Measurements from ENCODE around the gene ULBP3. TPM values are rescaled to one million over a fixed set of nuclear protein-coding genes. Genes with fewer than 3 reads are reported as not detected.

ULBP3 gene
- polyA plus RNA-seq, 1 donor: 1.8 TPM

DNA sequence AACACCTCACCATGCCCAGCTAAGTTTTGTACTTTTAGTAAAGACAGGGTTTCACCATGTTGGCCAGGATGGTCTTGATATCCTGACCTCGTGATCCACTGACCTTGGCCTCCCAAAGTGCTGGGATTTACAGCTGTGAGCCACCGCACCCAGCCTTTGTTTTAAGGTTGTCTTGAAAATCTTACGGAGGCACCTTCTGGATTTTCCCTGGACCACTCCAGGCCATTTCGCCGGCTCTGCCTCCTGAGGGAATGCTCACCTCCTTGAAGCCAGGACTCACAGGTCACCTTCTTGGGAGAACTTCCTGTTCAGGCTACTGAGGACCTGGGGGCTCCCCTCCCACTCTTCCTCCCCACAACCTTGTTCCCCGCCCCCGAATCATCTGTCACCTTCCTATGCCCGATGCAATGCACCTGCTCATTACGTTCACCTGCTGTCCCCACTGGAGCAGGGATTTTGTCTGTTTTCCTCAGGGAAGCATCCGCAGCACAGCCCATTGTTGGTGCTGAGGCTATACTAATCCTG lies 24.2 kb downstream of the ULBP3 start:
- Histone ChIP-seq H3K27me3 (ENCODE audit: control insufficient read depth, insufficient read depth, low read length) (peaks cover 62% of the 10 kb centered on the region), H3K4me1 (ENCODE audit: control insufficient read depth, insufficient read depth, low read length) (no peaks in the 10 kb centered on the region), H3K4me3 (ENCODE audit: low read length) (no peak overlapping the region), H3K27ac (ENCODE audit: low read length) (no peak overlapping the region), H3K9me3 (ENCODE audit: control insufficient read depth, low read depth, low read length) (no peaks in the 10 kb centered on the region), H3K36me3 (ENCODE audit: control insufficient read depth, insufficient read depth, low read length) (no peaks in the 10 kb centered on the region)
- no peak for DNase-seq
- WGBS (ENCODE audit: insufficient coverage, low lambda C conversion rate): no CpG with 5 or more reads among the region's 10 CpGs

DNA sequence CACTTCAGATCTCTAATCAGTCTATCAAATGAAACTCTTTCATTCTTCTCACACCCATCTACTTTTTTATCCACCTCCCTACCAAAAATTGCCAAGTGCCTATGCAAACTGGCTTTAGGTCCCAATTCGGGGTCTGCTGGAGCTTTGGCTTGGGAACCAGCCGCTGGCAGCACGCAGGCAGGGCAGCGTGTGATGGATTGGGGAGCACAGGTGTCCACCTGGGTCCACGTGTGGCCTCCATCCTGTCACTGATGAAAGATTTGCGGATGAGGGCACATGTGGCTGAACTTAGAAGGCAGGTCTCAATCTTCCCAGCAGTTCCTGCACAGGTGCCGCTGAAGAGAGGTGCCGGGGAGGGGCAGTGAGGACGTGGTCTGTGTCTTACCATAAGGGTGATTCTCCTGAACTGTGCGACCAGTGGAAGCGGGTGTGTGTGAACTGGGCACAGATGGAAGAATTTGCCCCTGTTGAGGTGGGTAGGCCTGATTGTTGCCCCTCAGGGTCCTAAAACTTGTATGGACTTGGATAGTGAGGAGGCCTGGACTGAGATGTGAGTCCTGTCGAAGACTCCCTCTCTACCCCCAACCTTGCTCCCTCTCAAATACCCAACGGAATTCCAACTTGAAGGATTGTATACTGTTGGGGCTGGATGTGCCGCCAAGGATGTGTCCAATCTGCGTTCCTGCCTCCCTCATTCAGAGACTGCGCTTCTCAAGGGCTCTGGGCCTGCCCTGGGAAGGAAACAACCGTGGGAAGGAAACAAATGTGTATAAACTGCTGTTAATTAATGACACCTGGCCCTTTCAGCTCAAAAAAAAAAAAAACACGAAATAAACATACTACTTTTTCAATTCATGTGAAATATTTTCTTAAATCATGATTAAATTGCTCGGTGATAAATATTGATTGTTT lies 25.2 kb downstream of the ULBP3 start:
- H3K36me3 ChIP-seq (ENCODE audit: control insufficient read depth, insufficient read depth, low read length): no peaks in the 10 kb centered on the region
- no peaks in the 10 kb centered on the region for H3K4me1 ChIP-seq (ENCODE audit: control insufficient read depth, insufficient read depth, low read length)
- H3K9me3 ChIP-seq (ENCODE audit: control insufficient read depth, low read depth, low read length): no peaks in the 10 kb centered on the region
- no peak overlapping the region for H3K4me3 ChIP-seq (ENCODE audit: low read length)
- no peak for DNase-seq
- WGBS (ENCODE audit: insufficient coverage, low lambda C conversion rate): 90% methylated on average over 1 of the region's 19 CpGs
- no peak overlapping the region for H3K27ac ChIP-seq (ENCODE audit: low read length)
- peaks cover 69% of the 10 kb centered on the region for H3K27me3 ChIP-seq (ENCODE audit: control insufficient read depth, insufficient read depth, low read length)

DNA sequence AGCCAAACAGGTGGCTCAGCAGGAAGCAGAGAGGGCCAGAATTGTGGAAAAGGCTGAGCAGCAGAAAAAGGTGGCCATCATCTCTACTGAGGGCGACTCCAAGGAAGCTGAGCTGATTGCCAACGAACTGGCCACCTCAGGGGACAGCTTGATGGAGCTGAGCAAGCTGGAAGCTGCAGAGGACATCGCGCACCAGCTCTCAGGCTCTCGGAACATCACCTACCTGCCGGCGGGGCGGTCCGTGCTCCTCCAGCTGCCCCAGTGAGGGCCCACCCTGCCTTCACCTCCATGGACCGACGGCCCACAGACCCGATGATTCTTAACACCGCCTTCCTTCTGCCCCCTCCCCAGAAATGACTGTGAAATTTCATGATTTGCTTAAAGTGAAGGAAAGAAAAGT lies 25.8 kb downstream of the ULBP3 start:
- H3K4me3 ChIP-seq (ENCODE audit: low read length): no peak overlapping the region
- WGBS (ENCODE audit: insufficient coverage, low lambda C conversion rate): no CpG with 5 or more reads among the region's 13 CpGs
- H3K9me3 ChIP-seq (ENCODE audit: control insufficient read depth, low read depth, low read length): peaks cover 1% of the 10 kb centered on the region
- H3K27me3 ChIP-seq (ENCODE audit: control insufficient read depth, insufficient read depth, low read length): peaks cover 74% of the 10 kb centered on the region
- DNase-seq: no peak
- no peak overlapping the region for H3K27ac ChIP-seq (ENCODE audit: low read length)
- no peaks in the 10 kb centered on the region for H3K36me3 ChIP-seq (ENCODE audit: control insufficient read depth, insufficient read depth, low read length)
- no peaks in the 10 kb centered on the region for H3K4me1 ChIP-seq (ENCODE audit: control insufficient read depth, insufficient read depth, low read length)

DNA sequence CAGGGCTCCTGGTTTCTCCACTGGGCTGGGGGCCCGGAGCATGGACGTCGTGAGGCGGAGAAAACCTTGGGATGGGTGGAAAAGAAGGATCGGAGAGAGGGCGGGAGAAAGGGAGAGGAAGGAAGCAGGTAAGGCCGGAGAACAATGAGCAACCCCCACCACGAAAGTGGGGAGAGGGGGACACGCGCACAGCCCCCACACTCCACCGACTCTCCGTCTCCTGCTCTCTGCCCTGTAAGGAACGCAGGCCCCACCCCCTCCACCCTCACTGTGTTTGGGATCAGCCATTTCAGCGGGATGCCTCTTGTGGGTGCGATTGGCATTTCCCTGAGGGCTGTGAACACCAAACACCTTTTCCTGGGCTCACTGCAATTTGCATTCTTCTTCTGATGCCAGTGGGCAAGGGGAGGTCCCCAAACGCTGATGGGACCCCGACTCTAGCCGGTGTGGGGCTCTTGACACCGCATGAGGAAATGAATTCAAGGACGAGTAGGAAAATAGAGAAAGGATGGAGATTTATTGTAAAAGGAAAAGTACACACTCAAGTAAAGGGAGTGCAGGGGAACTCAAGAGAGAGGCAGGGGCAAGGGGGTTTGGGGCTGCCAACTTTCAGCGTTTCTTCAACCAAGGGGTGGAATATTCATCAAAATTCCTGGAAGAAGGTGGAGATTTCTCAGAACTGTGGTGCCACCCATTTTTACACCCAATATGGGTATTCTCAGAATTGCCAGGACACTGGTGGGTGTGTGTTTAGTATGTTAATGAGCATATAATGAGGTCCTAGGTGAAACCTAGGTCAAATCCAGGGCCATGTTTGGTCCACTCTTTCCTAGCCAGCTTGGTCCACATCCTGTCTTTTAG lies 30.5 kb downstream of the ULBP3 start:
- H3K9me3 ChIP-seq (ENCODE audit: control insufficient read depth, low read depth, low read length): peaks cover 8% of the 10 kb centered on the region
- peaks cover 5% of the 10 kb centered on the region for H3K4me1 ChIP-seq (ENCODE audit: control insufficient read depth, insufficient read depth, low read length)
- WGBS (ENCODE audit: insufficient coverage, low lambda C conversion rate): 20% methylated on average over 1 of the region's 21 CpGs
- H3K27me3 ChIP-seq (ENCODE audit: control insufficient read depth, insufficient read depth, low read length): peaks cover 86% of the 10 kb centered on the region
- DNase-seq: no peak
- no peak overlapping the region for H3K27ac ChIP-seq (ENCODE audit: low read length)
- no peaks in the 10 kb centered on the region for H3K36me3 ChIP-seq (ENCODE audit: control insufficient read depth, insufficient read depth, low read length)
- no peak overlapping the region for H3K4me3 ChIP-seq (ENCODE audit: low read length)

GRCh38 chr6:150037526-150038201 lies 31.3 kb downstream of the ULBP3 start:
- H3K4me3 ChIP-seq (ENCODE audit: low read length): no peak overlapping the region
- H3K27me3 ChIP-seq (ENCODE audit: control insufficient read depth, insufficient read depth, low read length): peaks cover 89% of the 10 kb centered on the region
- H3K27ac ChIP-seq (ENCODE audit: low read length): no peak overlapping the region
- H3K4me1 ChIP-seq (ENCODE audit: control insufficient read depth, insufficient read depth, low read length): peaks cover 5% of the 10 kb centered on the region
- no CpG with 5 or more reads among the region's 55 CpGs for WGBS (ENCODE audit: insufficient coverage, low lambda C conversion rate)
- H3K9me3 ChIP-seq (ENCODE audit: control insufficient read depth, low read depth, low read length): peaks cover 8% of the 10 kb centered on the region
- DNase-seq: peak in 1 of 2 donors; percentile 4
- H3K36me3 ChIP-seq (ENCODE audit: control insufficient read depth, insufficient read depth, low read length): no peaks in the 10 kb centered on the region

DNA sequence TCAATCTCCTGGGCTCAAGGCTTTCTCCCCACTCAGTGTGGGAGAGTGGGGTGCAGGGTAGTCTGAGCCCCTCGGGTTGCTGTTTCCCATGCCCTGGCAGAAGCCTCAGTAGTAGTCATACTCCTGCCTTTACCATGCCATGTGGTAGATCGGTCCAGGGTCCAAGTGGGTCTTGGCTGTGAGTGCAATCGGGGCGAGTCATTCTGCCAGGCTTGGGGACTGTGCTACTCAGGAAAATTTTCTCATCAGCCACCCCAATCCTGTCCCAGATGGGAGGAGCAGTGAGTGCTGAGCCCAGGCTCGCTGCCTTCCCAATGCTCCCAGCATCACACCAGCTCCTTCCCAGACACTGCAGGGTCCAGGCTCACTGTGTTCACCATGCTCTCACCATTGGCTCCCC lies 32.8 kb downstream of the ULBP3 start:
- Histone ChIP-seq H3K4me3 (ENCODE audit: low read length) (no peak overlapping the region), H3K27me3 (ENCODE audit: control insufficient read depth, insufficient read depth, low read length) (peaks cover 88% of the 10 kb centered on the region), H3K4me1 (ENCODE audit: control insufficient read depth, insufficient read depth, low read length) (peaks cover 5% of the 10 kb centered on the region), H3K36me3 (ENCODE audit: control insufficient read depth, insufficient read depth, low read length) (no peaks in the 10 kb centered on the region), H3K27ac (ENCODE audit: low read length) (no peak overlapping the region), H3K9me3 (ENCODE audit: control insufficient read depth, low read depth, low read length) (peaks cover 8% of the 10 kb centered on the region)
- no peak for DNase-seq
- no CpG with 5 or more reads among the region's 5 CpGs for WGBS (ENCODE audit: insufficient coverage, low lambda C conversion rate)

GRCh38 chr6:150033207-150033771 lies 35.6 kb downstream of the ULBP3 start:
- H3K36me3 ChIP-seq (ENCODE audit: control insufficient read depth, insufficient read depth, low read length): no peaks in the 10 kb centered on the region
- peaks cover 86% of the 10 kb centered on the region for H3K27me3 ChIP-seq (ENCODE audit: control insufficient read depth, insufficient read depth, low read length)
- no peak overlapping the region for H3K4me3 ChIP-seq (ENCODE audit: low read length)
- DNase-seq: no peak
- H3K4me1 ChIP-seq (ENCODE audit: control insufficient read depth, insufficient read depth, low read length): peaks cover 5% of the 10 kb centered on the region
- WGBS (ENCODE audit: insufficient coverage, low lambda C conversion rate): no CpG with 5 or more reads among the region's 6 CpGs
- no peak overlapping the region for H3K27ac ChIP-seq (ENCODE audit: low read length)
- H3K9me3 ChIP-seq (ENCODE audit: control insufficient read depth, low read depth, low read length): peaks cover 8% of the 10 kb centered on the region

GRCh38 chr6:150032598-150032997 lies 36.3 kb downstream of the ULBP3 start:
- peaks cover 2% of the 10 kb centered on the region for H3K9me3 ChIP-seq (ENCODE audit: control insufficient read depth, low read depth, low read length)
- WGBS (ENCODE audit: insufficient coverage, low lambda C conversion rate): 70% methylated on average over 3 of the region's 8 CpGs
- peaks cover 4% of the 10 kb centered on the region for H3K4me1 ChIP-seq (ENCODE audit: control insufficient read depth, insufficient read depth, low read length)
- no peaks in the 10 kb centered on the region for H3K36me3 ChIP-seq (ENCODE audit: control insufficient read depth, insufficient read depth, low read length)
- no peak for DNase-seq
- no peak overlapping the region for H3K4me3 ChIP-seq (ENCODE audit: low read length)
- H3K27ac ChIP-seq (ENCODE audit: low read length): no peak overlapping the region
- H3K27me3 ChIP-seq (ENCODE audit: control insufficient read depth, insufficient read depth, low read length): peaks cover 86% of the 10 kb centered on the region

DNA sequence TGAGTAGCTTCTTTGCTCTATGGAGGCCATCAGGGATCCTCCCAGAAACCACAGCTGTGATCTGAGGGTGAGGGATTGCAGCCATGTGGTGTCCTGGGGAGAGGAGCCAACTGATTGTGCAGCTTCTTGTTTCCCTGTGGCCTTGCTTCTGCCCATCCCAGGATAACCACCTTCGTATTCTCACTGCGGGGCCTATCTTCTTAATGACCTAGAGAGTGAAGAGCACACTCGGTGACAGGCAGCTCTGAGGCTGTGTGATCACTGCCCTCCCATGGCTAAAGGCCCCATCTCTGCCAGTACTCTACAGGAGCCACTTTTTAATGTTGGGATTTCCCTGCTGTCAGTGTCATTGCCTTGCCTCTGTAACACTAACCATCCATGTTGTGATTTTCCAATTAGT lies 38.3 kb downstream of the ULBP3 start:
- Histone ChIP-seq H3K27ac (ENCODE audit: low read length) (no peak overlapping the region), H3K36me3 (ENCODE audit: control insufficient read depth, insufficient read depth, low read length) (no peaks in the 10 kb centered on the region), H3K4me1 (ENCODE audit: control insufficient read depth, insufficient read depth, low read length) (peaks cover 4% of the 10 kb centered on the region), H3K9me3 (ENCODE audit: control insufficient read depth, low read depth, low read length) (no peaks in the 10 kb centered on the region), H3K4me3 (ENCODE audit: low read length) (no peak overlapping the region), H3K27me3 (ENCODE audit: control insufficient read depth, insufficient read depth, low read length) (peaks cover 86% of the 10 kb centered on the region)
- DNase-seq: no peak
- WGBS (ENCODE audit: insufficient coverage, low lambda C conversion rate): no CpG with 5 or more reads among the region's 3 CpGs

GRCh38 chr6:150029749-150030148 lies 39.2 kb downstream of the ULBP3 start:
- H3K9me3 ChIP-seq (ENCODE audit: control insufficient read depth, low read depth, low read length): no peaks in the 10 kb centered on the region

More at GRCh38 chr6:150029749-150030148, 39.2 kb downstream of the ULBP3 start:
- H3K4me3 ChIP-seq (ENCODE audit: low read length): no peak overlapping the region
- H3K27ac ChIP-seq (ENCODE audit: low read length): no peak overlapping the region
- DNase-seq: no peak
- H3K27me3 ChIP-seq (ENCODE audit: control insufficient read depth, insufficient read depth, low read length): peaks cover 86% of the 10 kb centered on the region
- no peaks in the 10 kb centered on the region for H3K36me3 ChIP-seq (ENCODE audit: control insufficient read depth, insufficient read depth, low read length)
- H3K4me1 ChIP-seq (ENCODE audit: control insufficient read depth, insufficient read depth, low read length): peaks cover 4% of the 10 kb centered on the region
- WGBS (ENCODE audit: insufficient coverage, low lambda C conversion rate): 71% methylated on average over 1 of the region's 4 CpGs
